ENCODE measurements around the gene CDC20B.

The CDC20B gene

DNA sequence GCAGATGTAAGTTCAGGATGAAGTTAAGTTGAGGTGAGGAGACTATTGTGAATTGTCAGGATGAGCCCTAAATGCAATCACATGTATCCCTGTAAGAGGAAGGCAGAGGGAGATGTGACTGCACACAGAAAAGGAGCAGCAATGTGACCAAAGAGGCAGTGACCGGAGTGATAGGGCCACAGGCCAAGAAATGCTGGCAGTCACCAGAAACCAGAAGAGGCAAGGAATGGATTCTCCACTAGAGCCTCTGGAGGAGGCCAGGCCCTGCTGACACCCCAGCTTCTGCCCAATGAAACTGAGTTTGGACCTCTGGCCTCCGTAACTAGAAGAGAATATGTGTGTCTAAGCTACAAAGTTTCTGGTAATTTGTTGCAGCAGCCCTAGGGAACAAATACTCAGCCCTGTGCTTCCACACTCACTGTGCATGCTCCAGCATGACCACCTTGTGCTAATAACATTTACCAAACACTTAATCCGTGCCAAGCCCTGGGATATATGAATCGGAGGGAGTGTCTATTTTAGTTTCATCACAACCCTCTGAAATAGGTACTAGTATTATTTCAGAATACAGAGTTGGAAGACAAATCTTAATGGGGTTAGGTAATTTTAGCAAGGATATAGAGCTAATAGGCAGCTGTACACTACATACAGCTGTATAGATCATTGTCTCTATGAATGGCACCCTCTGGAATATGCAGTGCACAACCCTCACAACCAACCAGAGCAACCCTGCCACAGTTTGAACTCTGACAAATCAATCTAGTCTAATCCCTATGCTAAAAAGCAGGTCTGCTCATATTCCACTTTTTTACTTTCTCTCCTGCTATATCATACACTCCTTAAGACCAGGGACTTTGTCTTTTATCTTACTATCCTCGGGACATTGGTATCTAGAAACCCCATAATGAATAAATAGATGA lies 20.8 kb downstream of the CDC20B start:
- Histone ChIP-seq H3K4me1 (ENCODE audit: control insufficient read depth, insufficient read depth, low read length) (no peaks in the 10 kb centered on the region), H3K4me3 (ENCODE audit: low read length) (no peak overlapping the region), H3K36me3 (ENCODE audit: control insufficient read depth, insufficient read depth, low read length) (no peaks in the 10 kb centered on the region), H3K9ac (ENCODE audit: low read length) (no peak overlapping the region), H3K27me3 (ENCODE audit: control insufficient read depth, insufficient read depth, low read length) (no peaks in the 10 kb centered on the region), H3K9me3 (ENCODE audit: control insufficient read depth, low read length) (no peaks in the 10 kb centered on the region)

DNA sequence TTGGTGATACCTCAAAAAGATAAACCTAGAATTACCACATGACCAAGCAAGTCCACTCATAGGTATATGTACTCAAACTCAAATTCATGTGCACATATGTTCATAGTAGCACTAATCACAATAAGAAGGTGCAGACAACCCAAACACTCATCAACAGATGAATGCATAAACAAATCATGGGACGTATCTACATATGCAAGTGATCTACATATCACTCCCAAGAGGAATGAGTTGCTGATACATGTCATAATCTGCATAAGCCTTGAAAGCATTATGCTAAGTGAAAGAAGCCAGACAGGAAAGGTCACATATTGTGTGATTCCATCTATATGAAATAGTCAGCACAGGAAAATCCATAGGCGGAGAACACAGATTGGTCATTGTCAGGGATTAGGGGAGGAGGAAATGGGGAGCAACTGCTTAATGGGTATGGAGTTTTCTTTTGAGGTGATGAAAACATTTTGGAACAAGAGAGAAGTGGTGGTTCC lies 23.6 kb downstream of the CDC20B start:
- Histone ChIP-seq H3K36me3 (ENCODE audit: control insufficient read depth, insufficient read depth, low read length) (no peaks in the 10 kb centered on the region), H3K9ac (ENCODE audit: low read length) (no peak overlapping the region), H3K27me3 (ENCODE audit: control insufficient read depth, insufficient read depth, low read length) (no peaks in the 10 kb centered on the region), H3K4me1 (ENCODE audit: control insufficient read depth, insufficient read depth, low read length) (no peaks in the 10 kb centered on the region), H3K4me3 (ENCODE audit: low read length) (no peak overlapping the region), H3K9me3 (ENCODE audit: control insufficient read depth, low read length) (no peaks in the 10 kb centered on the region)

DNA sequence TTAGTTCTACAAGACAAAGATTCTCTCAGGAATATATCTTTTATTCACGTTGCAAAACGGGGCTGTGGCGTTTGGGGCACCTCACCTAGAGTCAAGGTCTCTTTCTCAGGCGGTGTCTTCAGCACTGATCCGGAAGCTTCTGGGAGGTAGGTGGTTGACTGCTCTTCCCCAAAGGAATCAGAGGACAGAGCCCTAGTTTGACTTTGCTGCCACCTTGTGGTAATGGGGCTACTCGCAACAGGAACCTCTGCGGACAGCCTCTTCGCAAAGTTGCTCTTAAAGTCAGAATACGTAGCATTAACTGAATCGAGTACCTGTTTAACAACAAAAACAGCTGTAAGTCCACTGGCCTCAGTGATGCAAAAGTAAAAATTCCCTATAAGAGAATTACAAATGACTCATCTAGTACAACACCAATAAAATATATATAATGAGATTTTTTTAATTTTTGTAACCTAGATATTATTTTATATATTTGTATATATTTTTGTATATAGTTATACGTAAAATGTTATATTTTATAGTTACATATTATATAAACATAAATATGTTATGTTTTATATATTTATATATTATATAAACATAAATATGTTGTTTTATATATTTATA lies 26.3 kb downstream of the CDC20B start:
- Histone ChIP-seq H3K27me3 (ENCODE audit: control insufficient read depth, insufficient read depth, low read length) (no peaks in the 10 kb centered on the region), H3K4me3 (ENCODE audit: low read length) (no peak overlapping the region), H3K4me1 (ENCODE audit: control insufficient read depth, insufficient read depth, low read length) (no peaks in the 10 kb centered on the region), H3K36me3 (ENCODE audit: control insufficient read depth, insufficient read depth, low read length) (no peaks in the 10 kb centered on the region), H3K9ac (ENCODE audit: low read length) (no peak overlapping the region), H3K9me3 (ENCODE audit: control insufficient read depth, low read length) (no peaks in the 10 kb centered on the region)

DNA sequence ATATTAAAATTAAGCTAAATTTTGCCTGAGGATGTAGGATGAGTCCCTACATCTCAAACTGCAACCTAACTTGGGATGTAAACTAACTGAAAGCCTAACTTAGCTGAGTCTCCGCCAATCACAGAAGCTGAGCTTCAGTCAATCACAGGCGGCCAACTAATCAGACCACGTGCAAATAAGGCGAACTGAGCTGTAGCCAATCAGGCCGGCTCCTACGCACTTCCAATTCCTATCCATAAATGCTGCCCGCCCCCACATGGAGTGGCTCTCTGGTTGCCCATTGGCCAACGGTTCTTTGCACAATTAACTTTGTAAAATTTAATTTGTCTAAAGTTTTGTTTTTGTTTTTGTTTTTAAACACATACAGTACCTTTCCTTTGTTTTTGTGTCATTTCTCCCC lies 26.9 kb downstream of the CDC20B start:
- H3K9ac ChIP-seq (ENCODE audit: low read length): no peak overlapping the region
- H3K27me3 ChIP-seq (ENCODE audit: control insufficient read depth, insufficient read depth, low read length): no peaks in the 10 kb centered on the region
- H3K4me3 ChIP-seq (ENCODE audit: low read length): no peak overlapping the region
- no peaks in the 10 kb centered on the region for H3K4me1 ChIP-seq (ENCODE audit: control insufficient read depth, insufficient read depth, low read length)
- no peaks in the 10 kb centered on the region for H3K9me3 ChIP-seq (ENCODE audit: control insufficient read depth, low read length)
- no peaks in the 10 kb centered on the region for H3K36me3 ChIP-seq (ENCODE audit: control insufficient read depth, insufficient read depth, low read length)

DNA sequence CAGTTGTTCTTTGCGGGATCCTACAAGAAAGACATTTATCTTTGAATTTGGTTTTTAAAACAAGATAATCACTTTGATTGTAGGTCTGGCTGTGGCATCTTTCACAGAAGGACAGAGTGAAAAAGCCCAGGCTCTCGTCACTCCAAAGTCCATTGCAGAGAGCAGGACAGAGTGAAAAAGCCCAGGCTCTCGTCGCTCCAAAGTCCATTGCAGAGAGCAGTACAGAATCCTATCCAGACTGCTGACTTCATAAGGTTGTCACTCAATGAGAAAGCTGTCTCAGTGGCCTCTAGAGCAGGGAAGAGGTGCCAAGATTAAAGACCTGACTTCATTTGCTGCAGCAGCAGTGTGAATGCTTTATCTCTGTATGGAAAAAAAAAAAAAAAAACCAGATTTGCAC lies 29.4 kb downstream of the CDC20B start:
- Histone ChIP-seq H3K9me3 (ENCODE audit: control insufficient read depth, low read length) (no peaks in the 10 kb centered on the region), H3K36me3 (ENCODE audit: control insufficient read depth, insufficient read depth, low read length) (no peaks in the 10 kb centered on the region), H3K9ac (ENCODE audit: low read length) (no peak overlapping the region), H3K4me1 (ENCODE audit: control insufficient read depth, insufficient read depth, low read length) (no peaks in the 10 kb centered on the region), H3K27me3 (ENCODE audit: control insufficient read depth, insufficient read depth, low read length) (no peaks in the 10 kb centered on the region), H3K4me3 (ENCODE audit: low read length) (no peak overlapping the region)

DNA sequence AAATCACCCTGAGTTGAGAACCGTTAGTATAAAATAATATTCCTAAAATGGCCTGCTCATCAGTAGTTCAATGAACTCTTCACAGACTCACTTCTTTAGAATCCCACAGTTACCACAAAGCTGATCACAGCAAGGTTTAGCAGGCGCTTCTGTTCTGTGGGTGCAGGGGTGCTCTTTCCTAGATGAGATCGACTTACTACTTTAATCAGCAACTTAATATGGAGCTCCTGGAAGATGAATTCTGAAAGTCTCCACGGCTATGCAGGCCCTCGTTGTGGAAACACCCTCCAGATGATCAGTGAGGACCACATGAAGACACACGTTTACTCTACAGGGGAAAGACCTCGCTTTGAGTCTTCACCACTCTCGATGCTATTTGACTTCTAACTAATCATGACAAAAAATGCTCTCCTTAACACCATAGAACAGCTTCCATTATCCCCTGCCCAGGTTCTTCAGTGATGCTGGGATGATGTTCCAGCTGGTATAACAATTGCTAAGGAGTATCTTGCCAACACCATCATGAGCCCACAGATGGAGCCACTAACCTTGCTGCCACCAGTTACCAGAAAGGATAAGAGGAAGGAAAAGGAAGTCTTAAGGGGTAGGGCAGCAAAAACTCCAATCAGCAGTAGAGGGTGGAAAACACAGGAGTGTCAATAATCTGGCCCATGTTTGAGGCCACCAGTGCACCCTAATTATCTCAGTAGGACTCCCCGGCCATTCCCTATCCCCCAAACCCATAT lies 30.9 kb downstream of the CDC20B start:
- no peak overlapping the region for H3K9ac ChIP-seq (ENCODE audit: low read length)
- no peak overlapping the region for H3K4me3 ChIP-seq (ENCODE audit: low read length)
- H3K9me3 ChIP-seq (ENCODE audit: control insufficient read depth, low read length): no peaks in the 10 kb centered on the region
- no peaks in the 10 kb centered on the region for H3K27me3 ChIP-seq (ENCODE audit: control insufficient read depth, insufficient read depth, low read length)
- H3K4me1 ChIP-seq (ENCODE audit: control insufficient read depth, insufficient read depth, low read length): no peaks in the 10 kb centered on the region
- H3K36me3 ChIP-seq (ENCODE audit: control insufficient read depth, insufficient read depth, low read length): no peaks in the 10 kb centered on the region

DNA sequence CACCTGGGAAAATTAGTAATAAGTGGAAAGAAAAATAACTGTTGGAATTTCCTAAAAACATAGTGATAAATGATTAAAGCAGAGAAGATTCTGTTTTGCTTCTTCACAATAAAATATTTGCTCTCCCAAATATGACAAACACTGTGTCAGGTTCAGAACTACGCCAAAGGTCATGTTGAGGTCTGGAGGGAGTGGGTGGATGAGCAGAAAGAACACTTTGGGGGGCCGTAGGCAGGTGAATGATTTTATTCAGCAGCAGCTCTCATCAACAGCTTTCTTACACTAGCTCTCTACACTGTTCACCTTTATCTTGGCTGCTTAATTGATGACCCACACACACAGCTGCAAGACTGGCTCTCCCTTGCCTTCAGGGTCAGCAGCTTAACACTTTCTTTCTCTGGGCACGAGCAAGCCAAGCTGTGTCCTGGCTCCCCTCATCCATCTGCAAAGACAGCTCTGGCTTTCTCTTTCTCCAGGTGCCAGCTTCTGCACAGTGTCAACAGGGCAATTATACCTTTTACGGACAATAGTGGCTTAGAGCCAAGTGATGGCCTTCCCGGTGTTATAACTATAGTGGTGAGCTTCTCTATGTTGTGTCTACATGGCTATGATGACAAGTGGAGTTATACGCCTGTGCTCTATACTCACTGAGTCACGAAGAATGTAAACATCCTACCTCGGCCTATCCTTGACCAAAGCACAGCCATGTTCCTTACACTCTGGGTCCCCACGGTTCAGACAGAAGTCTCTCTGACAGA lies 31.9 kb downstream of the CDC20B start:
- Histone ChIP-seq H3K9me3 (ENCODE audit: control insufficient read depth, low read length) (no peaks in the 10 kb centered on the region), H3K36me3 (ENCODE audit: control insufficient read depth, insufficient read depth, low read length) (no peaks in the 10 kb centered on the region), H3K4me1 (ENCODE audit: control insufficient read depth, insufficient read depth, low read length) (no peaks in the 10 kb centered on the region), H3K9ac (ENCODE audit: low read length) (no peak overlapping the region), H3K27me3 (ENCODE audit: control insufficient read depth, insufficient read depth, low read length) (no peaks in the 10 kb centered on the region), H3K4me3 (ENCODE audit: low read length) (no peak overlapping the region)

DNA sequence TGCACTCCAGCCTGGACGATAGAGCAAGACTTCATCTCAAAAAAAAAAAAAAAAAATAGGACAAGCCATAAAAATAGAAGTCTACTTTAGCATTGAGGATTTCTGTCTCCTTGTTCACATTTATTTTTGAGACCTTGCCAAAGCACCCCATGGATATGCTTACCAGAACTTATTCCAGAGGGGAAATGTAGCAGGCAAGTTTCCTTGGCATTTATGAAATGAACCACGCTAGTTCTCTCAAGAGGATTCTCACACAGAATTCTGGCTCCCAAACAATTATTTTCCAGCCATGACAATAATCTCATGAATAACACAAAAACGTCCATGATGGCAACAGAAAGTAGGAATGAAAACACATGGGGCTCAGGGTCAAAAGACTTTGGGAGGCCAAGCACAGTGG lies 36.5 kb downstream of the CDC20B start:
- Histone ChIP-seq H3K27me3 (ENCODE audit: control insufficient read depth, insufficient read depth, low read length) (no peaks in the 10 kb centered on the region), H3K9me3 (ENCODE audit: control insufficient read depth, low read length) (no peaks in the 10 kb centered on the region), H3K4me3 (ENCODE audit: low read length) (no peak overlapping the region), H3K4me1 (ENCODE audit: control insufficient read depth, insufficient read depth, low read length) (no peaks in the 10 kb centered on the region), H3K36me3 (ENCODE audit: control insufficient read depth, insufficient read depth, low read length) (no peaks in the 10 kb centered on the region), H3K9ac (ENCODE audit: low read length) (no peak overlapping the region)

DNA sequence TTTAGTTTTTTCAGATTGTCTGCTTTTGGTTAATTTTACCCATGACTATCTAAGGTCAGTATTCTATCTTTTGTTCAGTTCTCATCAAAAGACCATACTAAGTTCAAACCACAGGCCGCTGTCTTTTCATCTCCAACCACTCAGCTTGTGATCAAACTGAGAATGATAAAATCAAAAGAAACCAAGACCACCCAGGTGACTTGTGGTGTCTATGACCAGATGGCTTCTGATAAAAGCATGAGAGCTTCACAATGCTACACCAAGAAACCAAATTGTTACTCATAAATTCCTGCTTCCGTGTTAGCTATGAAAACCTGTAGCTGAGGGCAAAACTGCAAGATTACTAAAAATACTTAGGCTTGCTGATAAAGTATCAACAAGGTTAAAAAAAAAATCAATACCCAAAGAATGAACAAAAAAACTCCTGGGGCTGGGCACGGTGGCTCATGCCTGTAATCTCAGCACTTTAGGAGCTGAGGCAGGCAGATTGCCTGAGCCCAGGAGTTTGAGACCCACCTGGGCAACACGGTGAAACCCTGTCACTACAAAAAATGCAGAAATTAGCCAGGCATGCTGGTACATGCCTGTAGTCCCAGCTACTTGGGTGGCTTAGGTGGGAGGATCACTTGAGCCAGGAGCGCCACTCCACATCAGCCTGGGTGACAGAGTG lies 38.8 kb downstream of the CDC20B start:
- Histone ChIP-seq H3K9me3 (ENCODE audit: control insufficient read depth, low read length) (no peaks in the 10 kb centered on the region), H3K4me1 (ENCODE audit: control insufficient read depth, insufficient read depth, low read length) (no peaks in the 10 kb centered on the region), H3K9ac (ENCODE audit: low read length) (no peak overlapping the region)

DNA sequence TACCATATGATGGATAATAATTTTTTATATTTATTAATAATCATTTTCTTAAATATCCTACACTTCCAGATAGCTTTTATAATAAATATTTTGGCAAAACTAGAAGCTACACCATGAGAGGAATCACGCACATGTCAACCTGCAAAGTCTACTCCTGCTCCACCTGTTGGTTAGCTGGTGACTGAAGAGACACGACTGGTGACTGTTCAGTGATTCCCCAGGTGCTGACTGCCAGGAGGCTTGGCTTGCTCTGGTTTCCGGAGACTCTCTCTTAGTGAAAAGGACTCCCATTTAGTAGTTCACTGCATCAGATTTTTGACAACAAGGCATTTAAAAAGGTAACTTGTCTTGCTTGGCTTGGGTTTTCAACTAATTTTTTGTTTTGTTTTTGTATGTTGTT lies 49.6 kb downstream of the CDC20B start:
- no peak overlapping the region for H3K9ac ChIP-seq (ENCODE audit: low read length)
- H3K9me3 ChIP-seq (ENCODE audit: control insufficient read depth, low read length): no peaks in the 10 kb centered on the region
- no peak overlapping the region for H3K4me3 ChIP-seq (ENCODE audit: low read length)
- H3K4me1 ChIP-seq (ENCODE audit: control insufficient read depth, insufficient read depth, low read length): no peaks in the 10 kb centered on the region
- no peaks in the 10 kb centered on the region for H3K36me3 ChIP-seq (ENCODE audit: control insufficient read depth, insufficient read depth, low read length)
- no peaks in the 10 kb centered on the region for H3K27me3 ChIP-seq (ENCODE audit: control insufficient read depth, insufficient read depth, low read length)

More for the DNA sequence above, 38.8 kb downstream of the CDC20B start:
- no peak overlapping the region for H3K4me3 ChIP-seq (ENCODE audit: low read length)
- no peaks in the 10 kb centered on the region for H3K36me3 ChIP-seq (ENCODE audit: control insufficient read depth, insufficient read depth, low read length)
- no peaks in the 10 kb centered on the region for H3K27me3 ChIP-seq (ENCODE audit: control insufficient read depth, insufficient read depth, low read length)

DNA sequence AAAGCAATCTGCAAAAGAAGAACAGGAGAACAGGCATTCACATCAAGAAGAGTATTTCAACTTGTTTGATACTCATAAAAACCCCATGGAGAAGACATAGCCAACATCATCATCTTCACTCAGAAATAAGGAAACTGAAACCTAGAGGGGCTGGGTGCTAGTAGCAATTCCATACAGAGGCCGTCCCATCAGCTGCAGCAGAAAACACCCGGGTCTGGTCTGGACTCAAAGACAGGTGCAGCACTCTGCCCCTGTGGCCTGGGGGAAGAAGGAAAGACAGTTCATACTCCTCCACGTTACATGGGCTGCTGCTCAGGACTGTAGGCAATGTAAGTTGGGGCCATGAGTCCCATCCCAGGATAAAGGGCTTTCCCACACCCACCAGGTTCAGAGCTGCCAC lies 58.9 kb downstream of the CDC20B start:
- H3K4me3 ChIP-seq (ENCODE audit: low read length): no peak overlapping the region
- H3K9ac ChIP-seq (ENCODE audit: low read length): no peak overlapping the region
- no peaks in the 10 kb centered on the region for H3K36me3 ChIP-seq (ENCODE audit: control insufficient read depth, insufficient read depth, low read length)
- H3K9me3 ChIP-seq (ENCODE audit: control insufficient read depth, low read length): no peaks in the 10 kb centered on the region
- H3K4me1 ChIP-seq (ENCODE audit: control insufficient read depth, insufficient read depth, low read length): no peaks in the 10 kb centered on the region
- no peaks in the 10 kb centered on the region for H3K27me3 ChIP-seq (ENCODE audit: control insufficient read depth, insufficient read depth, low read length)

All from mucosa of stomach (tissue), 1 donor.